GM19035 (cell line): ENCODE results near the gene LAMP5.

ENCODE experiments used
- ATAC-seq: cut with Tn5 transposase; IDR thresholded peaks from one replicate; pipeline ENCODE4 v1.9.1; 2021; ENCODE audit not compliant: unreplicated experiment

The LAMP5 gene

DNA sequence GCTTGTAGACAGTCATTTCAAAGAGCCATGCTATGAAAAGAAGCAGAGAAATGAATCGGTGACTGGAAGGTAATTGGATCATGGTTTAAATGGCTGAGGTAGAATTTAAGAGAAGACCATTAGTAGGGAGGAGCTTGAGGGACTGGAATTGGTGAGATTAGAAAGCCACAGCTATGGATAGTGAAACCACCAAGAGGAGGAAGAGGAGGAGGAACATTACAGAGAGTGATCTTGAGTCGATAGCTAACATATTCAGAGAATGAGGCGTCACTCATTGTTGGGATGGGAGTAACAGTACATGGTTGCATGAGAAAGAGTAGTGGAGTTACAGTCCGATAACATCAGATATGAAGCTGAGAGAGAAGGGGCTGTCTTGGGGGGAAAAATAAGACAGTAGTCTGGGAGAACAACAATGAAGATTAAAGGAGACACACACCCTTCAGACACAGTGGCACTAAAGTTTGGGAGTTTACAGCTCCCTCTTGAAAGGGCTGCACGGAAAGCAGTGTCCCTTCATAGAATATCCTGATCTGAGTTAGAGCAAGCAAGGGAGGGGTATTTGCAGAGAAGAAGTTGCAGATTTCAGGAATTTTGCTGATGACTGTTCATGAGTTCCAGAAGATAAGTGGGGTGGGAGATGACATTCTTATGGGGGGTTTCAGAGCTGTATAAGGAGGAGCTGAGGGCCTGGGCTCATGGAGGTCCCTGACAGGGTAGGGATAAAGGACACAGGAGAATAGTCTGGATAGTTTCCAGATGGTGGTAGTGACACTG, 15.1 kb upstream of the LAMP5 start:
- no peak for ATAC-seq

DNA sequence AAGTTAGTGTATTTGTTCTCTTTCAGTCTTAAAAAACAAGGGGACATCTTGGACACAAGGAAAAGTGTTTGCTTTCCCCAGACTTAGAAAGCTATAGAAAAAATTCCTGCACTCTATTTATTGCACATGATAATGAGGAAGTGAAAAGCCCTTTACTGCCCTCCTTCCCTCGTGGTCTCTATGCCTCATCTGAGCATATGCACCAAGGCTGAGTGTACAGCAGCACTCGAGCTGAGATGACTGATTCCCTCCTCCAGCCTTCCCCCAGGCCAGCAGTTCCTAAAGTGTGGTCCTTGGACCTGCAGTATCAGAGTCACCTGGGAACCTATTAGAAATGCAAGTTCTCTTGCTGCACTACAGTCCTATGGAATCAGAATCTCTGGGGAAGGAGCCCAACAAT, 14.3 kb upstream of the LAMP5 start:
- no peak for ATAC-seq

DNA sequence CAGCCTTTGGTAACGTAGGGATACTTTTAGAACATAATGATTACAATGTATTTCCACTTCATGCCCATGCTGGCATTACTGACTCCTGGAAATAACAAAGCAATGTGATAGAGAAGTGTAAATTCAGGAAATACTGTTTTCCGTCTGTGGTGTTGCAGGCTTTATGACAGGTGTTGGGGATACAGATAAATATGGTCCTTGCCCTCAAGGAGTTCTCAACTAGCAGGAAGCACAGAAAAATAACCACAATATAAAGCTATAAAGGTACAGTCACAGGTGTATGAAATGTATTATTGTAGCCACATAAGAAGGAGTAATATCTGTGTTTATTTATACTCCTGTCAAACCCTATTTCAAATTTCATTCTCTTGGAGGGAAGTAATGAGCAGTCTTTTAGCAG, 12.9 kb upstream of the LAMP5 start:
- no peak for ATAC-seq

DNA sequence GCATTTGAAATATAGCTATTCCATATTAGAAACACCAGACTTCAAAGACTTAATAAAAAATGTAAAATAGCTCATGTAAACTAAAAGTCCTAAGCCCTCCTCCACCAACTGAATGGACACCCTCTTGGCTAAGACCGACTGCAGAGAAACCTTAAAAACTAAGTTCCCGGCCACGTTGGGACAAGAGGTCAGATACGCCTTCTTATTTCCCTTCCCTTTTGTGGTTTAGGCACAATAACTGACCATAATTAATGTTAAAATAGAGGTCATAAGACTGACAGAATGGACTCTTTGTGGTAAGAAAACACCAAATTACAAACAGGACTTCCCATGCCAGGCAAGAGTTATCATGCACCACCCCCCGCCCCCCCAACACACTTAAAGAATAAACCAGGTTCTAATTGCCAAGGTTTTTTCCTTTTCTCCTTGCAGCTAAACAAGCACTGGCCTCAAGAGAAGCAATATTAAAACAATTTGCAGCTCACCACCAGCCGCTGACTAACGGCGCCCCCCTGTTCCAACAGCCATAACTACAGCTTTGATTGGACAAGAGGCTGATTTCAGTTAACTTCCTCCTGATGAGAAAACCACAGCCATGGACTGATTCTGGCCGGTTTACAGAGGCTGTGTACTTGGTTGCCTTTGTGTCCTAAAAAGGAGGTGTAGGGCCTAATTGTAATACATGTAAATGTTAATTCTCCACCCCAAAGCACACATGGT, 10.7 kb upstream of the LAMP5 start:
- ATAC-seq, result no peak

DNA sequence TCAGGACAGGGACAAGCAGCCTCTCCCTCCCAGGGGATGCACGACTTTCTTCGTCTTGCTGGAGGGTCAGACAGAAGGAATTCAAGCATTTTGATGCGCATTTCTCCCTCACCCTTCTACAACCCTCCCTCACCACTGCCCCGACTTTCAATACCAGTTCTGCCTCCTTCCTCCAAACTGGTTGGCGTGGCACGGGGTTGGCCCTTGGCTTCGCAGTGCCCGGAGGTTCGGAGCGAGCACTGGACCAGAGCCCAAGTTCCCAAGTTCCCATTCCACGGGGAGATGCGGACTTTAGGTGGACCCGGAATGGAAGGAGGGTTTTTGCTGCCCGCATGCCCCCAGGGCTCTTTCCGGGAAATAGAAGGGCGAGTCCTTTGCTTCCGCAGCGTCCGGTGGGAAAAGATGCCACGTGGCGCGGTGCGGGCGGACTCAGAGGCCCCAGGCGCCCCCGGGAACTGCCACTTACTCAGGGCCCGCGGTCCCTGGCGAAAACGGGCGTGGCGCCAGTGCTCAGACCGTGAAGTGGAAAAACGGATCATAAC, 8.0 kb upstream of the LAMP5 start:
- no peak for ATAC-seq

DNA sequence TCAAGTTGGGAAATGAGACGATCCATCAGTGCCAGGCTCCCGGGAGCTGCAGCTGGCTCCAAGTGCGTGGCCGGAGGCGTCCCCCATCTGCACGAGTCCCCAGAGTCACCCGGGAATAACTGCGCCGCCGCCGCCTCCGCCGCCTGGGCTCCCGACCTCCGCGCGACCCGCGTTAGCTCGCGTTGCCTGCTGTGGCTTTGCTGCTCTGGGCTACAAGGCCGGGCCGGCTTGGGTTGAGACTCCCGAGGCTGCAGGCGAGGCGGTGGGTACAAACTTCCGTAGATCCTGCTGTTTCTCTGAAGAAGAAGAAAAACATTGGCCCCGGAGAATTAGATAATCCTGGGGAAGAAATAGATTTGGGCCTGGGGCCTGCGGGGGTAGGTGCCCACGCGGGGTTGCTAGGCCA, 7.4 kb upstream of the LAMP5 start:
- no peak for ATAC-seq

DNA sequence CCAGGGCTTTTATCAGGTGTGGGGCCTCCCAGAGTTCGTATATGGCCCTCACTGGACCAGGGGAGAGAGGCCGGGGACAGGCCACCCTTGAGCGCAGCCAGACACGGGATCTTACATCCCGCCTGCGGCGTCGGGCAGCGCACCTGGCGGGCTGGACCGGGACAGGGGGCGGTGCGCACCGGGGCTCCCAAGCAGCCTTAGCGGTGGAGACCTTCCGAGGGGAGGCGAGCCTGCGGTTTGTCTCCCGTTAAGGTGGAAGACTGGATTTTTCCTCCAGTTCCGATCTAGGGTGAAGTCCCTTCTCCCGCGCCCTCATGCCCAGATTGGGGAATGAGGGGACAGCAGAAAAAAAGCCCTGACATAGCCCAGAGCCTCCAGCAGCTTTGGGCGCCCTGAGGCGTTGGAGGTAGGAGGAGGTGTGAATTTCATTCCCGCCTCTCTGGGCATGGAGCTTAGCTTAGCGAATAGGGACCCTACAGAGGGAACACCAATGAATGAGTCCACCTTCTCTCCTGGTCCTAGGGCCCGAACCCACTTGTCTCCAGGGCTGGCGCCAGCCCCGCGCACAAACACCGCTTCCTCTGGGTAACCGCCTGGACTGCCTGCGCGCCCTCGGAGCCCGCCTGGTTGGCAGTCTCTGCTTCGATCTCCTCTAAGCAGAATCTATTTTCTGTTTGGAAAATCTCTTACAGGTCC, 6.7 kb upstream of the LAMP5 start:
- no peak for ATAC-seq

DNA sequence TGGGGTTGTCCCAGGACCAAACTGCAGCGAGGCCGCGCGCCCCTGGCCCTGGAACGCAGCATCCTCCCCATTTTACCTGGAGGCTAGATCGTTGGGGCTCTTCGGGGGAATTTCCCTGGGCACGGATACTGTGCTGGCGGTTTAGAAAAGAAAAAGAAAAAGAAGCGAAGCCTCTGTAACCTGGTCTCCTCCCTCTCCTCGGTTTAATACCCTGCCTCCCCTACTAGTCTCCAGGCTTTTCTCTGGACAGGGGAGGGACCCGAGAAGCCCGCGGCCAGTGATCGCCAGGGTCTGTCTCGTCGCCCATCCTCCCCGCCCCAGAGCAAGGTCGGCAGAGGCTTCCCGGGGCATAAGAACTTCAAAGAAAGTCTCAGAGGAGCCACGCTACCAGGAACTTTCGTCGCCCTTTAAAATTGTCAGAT, 6.1 kb upstream of the LAMP5 start:
- ATAC-seq, result no peak

DNA sequence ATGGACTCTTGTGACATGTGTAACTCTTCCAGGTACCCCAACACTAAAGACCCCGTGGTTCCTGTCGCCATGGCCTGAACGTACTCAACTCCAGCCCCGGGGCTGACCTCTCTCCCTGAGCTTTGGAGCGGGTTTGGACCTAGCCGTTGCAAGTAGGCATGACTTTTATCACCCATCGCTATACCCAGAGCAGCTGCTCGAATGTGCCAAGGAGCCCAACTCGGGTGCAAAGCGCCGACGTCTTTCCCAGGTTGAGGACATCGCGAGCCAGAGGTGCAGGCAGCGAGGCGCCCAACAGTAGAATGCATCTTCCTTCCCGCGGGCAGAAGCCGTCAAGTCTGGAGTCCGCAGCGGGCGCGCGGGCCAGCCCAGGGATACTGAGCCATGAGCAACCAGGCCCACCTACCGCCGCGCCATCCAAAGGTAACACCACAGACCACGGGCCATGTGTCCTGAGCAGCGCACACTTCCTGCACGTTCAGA, 5.7 kb upstream of the LAMP5 start:
- ATAC-seq, result no peak

DNA sequence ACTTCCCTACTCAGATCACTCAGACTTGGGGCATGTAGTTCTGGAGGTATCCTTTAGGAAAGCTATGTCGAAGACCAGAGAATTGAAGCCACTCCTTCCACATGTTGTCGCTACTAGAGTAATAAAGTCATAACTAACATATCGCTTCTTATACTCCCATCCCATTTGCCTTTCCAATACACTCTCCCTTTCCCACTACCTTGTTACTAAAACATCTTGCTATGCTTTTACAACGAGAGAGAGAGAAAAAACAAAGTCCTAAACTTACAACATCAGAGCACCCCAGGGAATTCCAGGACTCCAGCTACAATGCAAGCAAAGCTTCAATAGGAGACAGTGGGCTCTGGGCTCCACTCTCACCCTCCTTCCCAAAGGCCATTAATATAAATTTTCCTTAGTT, 5.1 kb upstream of the LAMP5 start:
- ATAC-seq, result no peak

DNA sequence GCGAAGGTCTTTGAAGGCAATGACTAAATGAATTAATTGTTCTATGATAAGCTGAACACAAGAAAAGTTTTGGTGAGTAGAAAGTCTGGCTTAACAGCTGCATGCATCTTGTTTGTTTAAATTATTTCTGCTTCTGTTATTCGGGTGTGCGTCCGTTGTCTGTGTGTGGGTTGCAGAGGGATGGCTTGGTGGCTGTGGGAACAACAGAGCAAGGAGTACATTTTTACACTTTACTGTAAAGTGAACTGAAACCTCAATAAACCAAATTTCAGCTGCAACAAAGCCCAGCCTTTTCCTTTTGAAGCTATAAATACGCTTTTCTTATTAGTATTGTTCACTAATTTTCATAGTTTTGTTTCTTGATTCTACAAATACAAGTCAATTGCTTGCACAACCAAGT, 3.5 kb upstream of the LAMP5 start:
- no peak for ATAC-seq

DNA sequence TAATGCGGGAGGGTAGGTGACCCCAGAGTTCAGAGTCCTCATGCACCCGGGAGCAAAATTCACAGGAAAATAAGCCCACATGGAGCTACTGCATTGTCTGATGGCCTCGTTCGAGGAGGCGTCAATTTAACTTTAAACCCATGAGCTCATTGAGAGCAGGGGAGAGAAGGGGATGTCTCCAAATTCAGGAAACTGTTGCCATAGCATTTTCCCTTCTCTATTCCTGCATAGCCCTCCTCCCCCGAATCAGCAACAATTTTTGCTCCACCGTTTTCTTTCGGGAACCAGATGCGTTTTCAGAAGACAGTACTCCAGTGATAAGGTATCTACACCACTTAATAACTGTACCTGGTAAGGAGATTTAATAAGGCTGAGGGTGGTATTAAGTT, 324 bp upstream of the LAMP5 start:
- ATAC-seq, result no peak

DNA sequence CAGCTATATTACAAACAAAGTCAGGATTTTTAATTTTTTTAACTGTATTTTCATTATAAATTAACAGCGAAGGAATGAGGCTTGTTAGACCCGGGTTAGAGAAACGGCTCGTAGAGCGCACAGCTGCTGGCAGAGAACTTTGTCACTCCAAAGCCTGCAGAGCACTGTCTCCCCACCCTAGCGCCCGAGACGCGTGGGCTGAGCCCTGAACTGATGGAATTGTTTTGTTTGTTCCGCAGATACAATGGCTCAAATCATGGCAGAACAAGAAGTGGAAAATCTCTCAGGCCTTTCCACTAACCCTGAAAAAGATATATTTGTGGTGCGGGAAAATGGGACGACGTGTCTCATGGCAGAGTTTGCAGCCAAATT, 810 bp downstream of the LAMP5 start:
- ATAC-seq, result no peak

DNA sequence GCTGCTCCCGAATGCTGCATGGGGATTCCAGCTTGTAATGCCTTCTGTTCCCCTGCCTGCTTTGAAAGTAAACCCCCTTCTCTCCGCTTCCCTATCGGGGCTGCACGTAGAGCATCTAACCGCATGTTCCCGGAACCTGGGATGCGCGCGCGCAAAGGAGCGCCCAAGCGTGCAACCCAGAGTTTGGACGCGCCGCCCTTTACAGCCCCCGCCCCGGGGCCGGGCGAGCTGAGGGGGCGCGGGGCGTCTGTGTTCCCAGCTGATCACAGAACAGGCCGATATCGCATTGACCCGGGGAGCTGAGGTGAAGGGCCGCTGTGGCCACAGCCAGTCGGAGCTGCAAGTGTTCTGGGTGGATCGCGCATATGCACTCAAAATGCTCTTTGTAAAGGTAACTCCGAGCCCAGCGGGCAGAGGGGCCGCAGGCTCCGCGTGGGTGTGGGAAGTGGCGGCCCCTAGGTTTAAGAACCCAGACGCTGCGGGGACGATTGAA, 1.4 kb downstream of the LAMP5 start:
- ATAC-seq, result no peak

DNA sequence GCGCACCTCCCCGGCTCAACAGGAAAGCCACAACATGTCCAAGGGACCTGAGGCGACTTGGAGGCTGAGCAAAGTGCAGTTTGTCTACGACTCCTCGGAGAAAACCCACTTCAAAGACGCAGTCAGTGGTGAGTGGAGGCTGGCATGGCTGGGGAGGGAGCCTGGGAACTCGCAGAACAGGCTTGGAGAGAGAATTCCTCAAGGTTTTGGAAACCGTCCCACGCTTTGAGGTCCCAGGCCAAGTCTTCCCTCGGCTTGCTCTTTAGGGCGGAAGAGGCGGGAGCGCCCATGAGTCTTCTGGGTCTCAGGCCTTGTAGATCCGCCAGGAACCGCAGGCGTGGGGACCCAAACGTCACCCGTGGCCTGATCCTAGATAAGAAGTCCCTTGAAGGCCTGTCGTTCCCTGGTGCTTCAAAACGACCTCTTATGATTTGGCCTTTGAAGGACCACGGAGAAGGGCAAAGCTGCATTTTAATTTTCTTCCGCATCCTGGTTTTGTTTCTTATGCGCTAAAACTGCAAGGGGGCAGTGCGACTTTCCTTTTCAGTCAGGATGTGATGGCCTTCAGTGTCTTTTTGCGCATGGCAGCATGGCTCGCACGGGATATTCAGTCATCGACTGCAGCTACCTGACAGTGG, 2.0 kb downstream of the LAMP5 start:
- no peak for ATAC-seq

DNA sequence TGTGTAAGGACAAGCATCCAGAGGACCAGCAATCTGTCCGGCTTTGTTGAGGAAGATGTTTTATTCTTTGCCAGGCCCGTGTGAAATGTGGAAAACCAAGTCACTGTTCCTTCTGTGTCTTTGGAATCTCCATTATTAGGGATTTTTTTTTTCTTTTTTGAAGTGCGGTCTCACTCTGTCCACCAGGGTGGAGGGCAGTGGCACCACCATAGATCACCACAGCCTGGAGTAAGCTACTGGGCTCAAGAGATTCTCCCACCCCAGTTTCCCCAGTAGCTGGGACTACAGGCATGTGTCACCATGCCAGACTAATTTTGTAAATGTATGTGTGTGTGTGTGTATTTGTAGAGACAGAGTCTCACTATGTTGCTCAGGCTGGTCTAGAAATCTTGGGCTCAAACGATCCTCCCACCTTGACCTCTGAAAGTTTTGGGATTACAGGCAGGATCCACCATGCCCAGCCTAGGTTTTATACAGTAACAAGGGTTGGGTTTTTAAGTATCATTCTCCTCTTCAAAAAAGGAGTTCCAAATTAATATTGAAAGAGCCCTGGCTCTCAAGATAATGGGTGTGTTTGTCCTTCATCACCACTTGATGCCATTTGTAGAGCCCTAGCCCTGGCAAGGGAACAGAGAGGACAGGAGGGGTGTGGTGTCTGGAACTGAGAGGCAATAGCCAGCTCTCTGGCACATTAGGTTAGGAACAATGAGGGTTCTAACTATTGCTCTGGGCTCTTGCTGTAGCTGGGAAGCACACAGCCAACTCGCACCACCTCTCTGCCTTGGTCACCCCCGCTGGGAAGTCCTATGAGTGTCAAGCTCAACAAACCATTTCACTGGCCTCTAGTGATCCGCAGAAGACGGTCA, 3.1 kb downstream of the LAMP5 start:
- ATAC-seq, result no peak

DNA sequence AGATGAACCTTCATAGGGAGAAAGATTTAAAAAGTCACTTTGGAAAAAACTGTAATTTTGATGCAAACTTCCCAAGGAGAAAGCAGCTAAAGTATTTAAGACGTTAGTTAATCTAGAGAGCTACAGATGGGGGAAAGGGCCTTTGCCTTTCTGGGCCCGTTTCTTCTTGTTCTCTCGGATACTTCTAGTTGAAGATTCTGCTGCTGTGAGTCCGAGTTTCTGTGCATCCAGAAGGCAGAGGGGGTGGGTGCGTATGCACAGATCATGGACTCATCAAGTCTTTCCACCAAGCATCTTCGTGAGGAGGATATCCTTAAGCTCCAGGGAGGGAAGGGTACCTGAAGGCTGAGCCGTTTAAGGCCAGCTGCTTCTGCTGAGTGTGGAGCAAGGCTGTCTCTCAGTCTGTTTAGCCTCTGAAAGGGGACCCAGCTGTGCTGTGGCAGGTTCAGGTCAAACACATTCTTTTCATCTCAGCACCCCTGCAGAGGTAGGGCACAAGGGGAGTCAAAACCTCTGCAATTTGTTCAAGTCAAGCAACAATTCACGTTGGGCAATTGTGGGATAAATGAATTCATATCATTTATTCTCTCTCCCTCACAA, 4.3 kb downstream of the LAMP5 start:
- no peak for ATAC-seq

DNA sequence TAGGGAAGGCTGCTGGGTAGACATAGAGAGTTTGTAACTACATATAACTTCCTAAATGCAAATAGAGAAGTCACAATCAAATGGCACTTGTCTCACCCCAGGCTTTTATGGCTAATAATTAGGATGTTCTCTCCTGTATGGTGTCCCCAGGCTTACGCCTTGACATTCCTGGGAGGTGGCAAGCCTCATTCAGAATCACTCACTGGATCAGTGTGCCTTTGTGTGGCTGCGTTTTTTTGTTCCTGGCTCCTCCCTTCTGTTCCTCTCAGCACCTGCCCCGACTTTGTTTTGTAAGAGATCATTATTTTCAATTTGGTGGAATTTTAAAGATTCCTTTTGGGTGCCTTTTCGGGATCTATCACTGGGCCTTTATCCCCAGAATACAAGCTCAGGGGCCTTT, 5.7 kb downstream of the LAMP5 start:
- no peak for ATAC-seq

DNA sequence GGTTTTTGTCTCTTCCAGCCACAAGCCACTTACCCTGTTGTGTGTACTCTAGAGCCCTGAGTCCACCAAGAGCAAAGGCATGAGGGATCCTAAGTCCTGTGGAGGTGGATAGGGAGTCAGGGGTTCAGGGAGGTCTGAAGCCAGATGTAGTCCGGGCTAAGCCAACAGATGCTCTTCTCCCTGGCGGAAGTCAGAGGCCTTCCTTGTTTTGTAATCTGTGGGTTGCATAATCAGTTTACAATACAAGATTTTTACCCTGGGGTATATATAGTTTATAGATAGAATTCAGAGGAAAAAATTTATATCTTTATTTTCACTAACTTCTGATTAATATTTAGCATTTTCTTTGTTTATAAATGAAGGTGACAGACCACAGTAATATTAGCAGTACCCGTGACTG, 9.2 kb downstream of the LAMP5 start:
- no peak for ATAC-seq

DNA sequence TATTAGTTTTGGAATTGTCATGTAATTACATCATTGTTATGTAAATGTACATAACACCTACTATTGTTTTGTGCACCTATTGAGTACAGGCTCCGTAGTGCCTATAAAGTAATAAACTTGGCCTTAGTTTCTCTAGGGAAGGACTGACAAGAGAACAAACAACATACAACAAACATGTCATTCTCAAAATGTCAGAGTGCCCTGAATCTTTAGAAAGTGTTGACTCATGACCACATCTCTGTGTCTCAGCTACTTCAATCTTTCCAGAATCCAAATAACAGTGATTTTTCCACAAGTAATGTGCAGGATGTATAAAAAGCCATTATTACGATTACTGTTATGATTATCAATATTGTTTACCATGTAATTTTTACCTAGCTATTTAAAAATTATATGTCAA, 17.2 kb downstream of the LAMP5 start:
- ATAC-seq, result no peak
